ENCODE data around the gene TMEM258. TPM values are rescaled to one million over a fixed set of nuclear protein-coding genes. Genes with fewer than 3 reads are reported as not detected.

TMEM258 gene
- total and polyA plus RNA-seq, 2 donors (not counting 3 experiments of a cell fraction or from before 2014, with no cell fraction given) = 140 to 534 TPM

DNA sequence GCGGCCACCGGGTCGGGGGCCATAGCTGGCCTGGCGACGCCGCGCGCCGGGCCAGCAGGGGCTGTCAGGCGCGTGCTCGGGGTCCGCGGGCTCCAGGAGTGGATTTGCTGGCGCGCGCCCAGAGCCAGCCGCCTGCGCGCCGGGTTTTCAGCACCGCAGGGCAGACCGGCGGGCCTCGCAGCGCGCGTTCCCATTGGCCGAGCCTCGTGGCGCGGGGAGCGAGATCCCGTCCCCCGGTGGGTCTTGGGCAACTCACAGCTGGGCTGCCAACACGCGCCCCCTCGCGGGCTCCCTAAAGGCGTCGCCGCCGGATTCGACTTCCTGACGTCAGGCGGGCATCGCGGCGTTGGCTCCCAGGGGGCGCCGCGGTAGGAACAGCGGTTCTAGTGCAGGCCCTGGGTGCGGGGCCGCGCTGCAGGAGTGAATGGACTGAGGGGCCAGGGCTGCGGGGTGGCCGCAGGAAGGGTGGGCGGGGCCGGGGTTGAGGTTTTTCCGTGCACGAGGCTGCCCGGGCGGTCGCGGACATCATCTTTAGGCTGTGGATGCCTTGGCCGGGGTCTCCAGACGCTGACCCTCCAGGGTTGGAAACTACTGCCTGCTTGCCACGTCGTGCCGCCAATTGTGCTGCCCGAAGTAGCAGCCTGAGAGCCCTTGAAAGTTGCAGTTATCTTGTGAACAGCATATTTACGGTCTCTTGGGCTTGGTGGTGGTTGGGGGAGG lies 24.5 kb upstream of the TMEM258 start, which contains the start of gene FADS1:
TSS of gene FADS1 (minus strand) at position 268 of the 720 bp plus-strand sequence. CDS start at position 194, 74 bp downstream.
- DNase-seq (ENCODE audit: low read depth, low spot score) (peak; percentile 97), FAIRE-seq (no peak)
- no peaks in the 10 kb centered on the region for H4K20me1 ChIP-seq (replicated peaks; ENCODE audit: control insufficient read depth, extremely low read depth, insufficient read depth, low read length)
- peaks cover 5 to 9% of the 10 kb centered on the region in 2 experiments for H3K36me3 ChIP-seq (ENCODE audit: control insufficient read depth in 2 of 2, extremely low read depth in 1 of 2, insufficient read depth in 2 of 2, low read length in 2 of 2)
- peak within 1 kb of the TSS; percentile 52 for H2AFZ ChIP-seq (ENCODE audit: low read depth, low read length)
- dilution Hi-C loops (cut with MboI; ENCODE audit: extremely low pct_ligation_motif_present, low sequenced_read_pairs) = no loop called here
- H3K9ac ChIP-seq (replicated peaks; ENCODE audit: extremely low read depth, insufficient read depth, low read length) = peak within 1 kb of the TSS; percentile 91
- peak within 1 kb of the TSS; percentile 56 to 86 (median 62) for H3K4me3 ChIP-seq (replicated peaks in 1 of 3; ENCODE audit: insufficient read depth in 1 of 3, low read depth in 1 of 3, low read length in 3 of 3)
- no peaks in the 10 kb centered on the region for H3K9me3 ChIP-seq (replicated peaks; ENCODE audit: control insufficient read depth, insufficient read depth, low read length)
- TF ChIP-seq FOS (IDR thresholded peaks at IDR 0.05; ENCODE audit: borderline replicate concordance, insufficient read depth, low read length) (no peak), EZH2 (IDR thresholded peaks at IDR 0.05; ENCODE audit: borderline replicate concordance, low read depth, low read length, severe bottlenecking) (no peak), POLR2A (IDR thresholded peaks at IDR 0.05; ENCODE audit: low read depth, low read length) (peak; percentile 50), GATA2 (IDR thresholded peaks at IDR 0.05; ENCODE audit: insufficient read depth, insufficient read length, low read depth, low read length) (no peak), CTCF (IDR thresholded peaks at IDR 0.05; ENCODE audit: extremely low read depth in 1 of 2, insufficient read depth in 1 of 2, low read depth in 1 of 2, low read length in 2 of 2) (peak; percentile 79 to 89), MYC (IDR thresholded peaks at IDR 0.05; ENCODE audit: low read depth, low read length) (no peak), POLR2AphosphoS5 (IDR thresholded peaks at IDR 0.05; ENCODE audit: insufficient read depth, low read depth, low read length) (peak; percentile 74), JUN (IDR thresholded peaks at IDR 0.05; ENCODE audit: borderline replicate concordance, insufficient read depth, insufficient read length, low read depth) (no peak)
- TF ChIP-seq, protein P1, sequence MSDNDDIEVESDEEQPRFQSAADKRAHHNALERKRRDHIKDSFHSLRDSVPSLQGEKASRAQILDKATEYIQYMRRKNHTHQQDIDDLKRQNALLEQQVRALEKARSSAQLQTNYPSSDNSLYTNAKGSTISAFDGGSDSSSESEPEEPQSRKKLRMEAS (IDR thresholded peaks at IDR 0.05; ENCODE audit: insufficient read depth, insufficient read length) = peak; percentile 71
- no peaks in the 10 kb centered on the region for H3K9me1 ChIP-seq (replicated peaks; ENCODE audit: control insufficient read depth, extremely low read depth, insufficient read depth, low read length)
- POLR2A ChIA-PET = interaction anchor here (1.2 to 5.0 kb wide), 2 partner anchors 13 to 20 kb away, joined by 3 to 36 read pairs; partner anchors contain the start of gene FADS2
- H3K4me2 ChIP-seq (ENCODE audit: insufficient read depth, low read length) = peak within 1 kb of the TSS; percentile 65
- peaks cover 19% of the 10 kb centered on the region for H3K4me1 ChIP-seq (ENCODE audit: control insufficient read depth, extremely low read depth, insufficient read depth, low read length)
- no TSS peak for BruUV-seq (replicated peaks)
- intact Hi-C loops (cut with micrococcal nuclease) = loop anchor here (1.0 to 5.0 kb wide), 6 partner anchors 10 to 290 kb away; partner anchors contain the start of genes FEN1, FTH1 and TMEM258
- peaks cover 26% of the 10 kb centered on the region for H3K79me2 ChIP-seq (ENCODE audit: control insufficient read depth, insufficient read depth, low read length)
- CTCF ChIA-PET = interaction anchor here (1.0 to 5.5 kb wide), 5 partner anchors 11 to 131 kb away, joined by 6 to 56 read pairs (median 16); partner anchors contain the start of gene FADS2
- H3K27ac ChIP-seq (ENCODE audit: insufficient read depth, low read depth, low read length) = peak within 1 kb of the TSS; percentile 86
- no peaks in the 10 kb centered on the region for H3K27me3 ChIP-seq (ENCODE audit: control insufficient read depth in 2 of 2, insufficient read depth in 2 of 2, low read length in 2 of 2)
